SK-N-SH (cell line): ENCODE results near the gene WWOX. TPM values are rescaled to one million over a fixed set of nuclear protein-coding genes. Genes with fewer than 3 reads are reported as not detected.

Source experiments
- CTCF ChIA-PET: fragments of 300-600, 350-600 bp; formaldehyde crosslinking; extraction: SDS; loops from one replicate; lab custom pipeline; 2021; lab: Yijun Ruan, JAX
- POLR2A ChIA-PET: fragments of 350-600 bp; sonication (Branson Sonifier 250); formaldehyde crosslinking; extraction: SDS; loops from one replicate; lab custom pipeline; 2020; ENCODE audit warnings: antibody characterized with exemption, inconsistent platforms; lab: Yijun Ruan, JAX
- DNase-seq: peaks from one replicate; pipeline ENCODE4 v3.0.0; 2012
- H2AFZ ChIP-seq: fragments of 200-600 bp; sonication (generic); 2 replicates; pipeline ENCODE4 v1.8.1; 2016; ENCODE audit warnings: antibody characterized with exemption, mild to moderate bottlenecking, low read depth
- H3F3A ChIP-seq: fragments of 200-600 bp; sonication (generic); replicated peaks from 2 replicates; pipeline ENCODE3; 2016; ENCODE audit warnings: antibody characterized with exemption, mild to moderate bottlenecking; ENCODE audit not compliant: insufficient read depth
- H3K27ac ChIP-seq, 2 experiments: fragments of 200-500 bp in 1 of 2; fragments of 200-600 bp in 1 of 2; sonication (Bioruptor generic) in 1 of 2; sonication (generic), shearing (Covaris generic) in 1 of 2; 2 replicates each; pipeline versions ENCODE4 v1.5.1 to v1.6.1; 2014 to 2016; ENCODE audit warnings: low read depth in 2 of 2, inconsistent platforms in 1 of 2, low read length in 1 of 2, mild to moderate bottlenecking in 1 of 2, mixed read lengths in 1 of 2
- H3K27me3 ChIP-seq: fragments of 200-600 bp; sonication (generic), shearing (Covaris generic); 2 replicates; pipeline ENCODE4 v1.6.1; 2016; ENCODE audit warnings: mixed run types; ENCODE audit not compliant: insufficient read depth
- H3K36me3 ChIP-seq, 2 experiments: fragments of 200-500 bp in 1 of 2; fragments of 200-600 bp in 1 of 2; sonication (Bioruptor generic) in 1 of 2; sonication (generic) in 1 of 2; replicated peaks in 1 of 2; 2 replicates each; pipeline versions ENCODE3 to v1.5.1; 2014 to 2016; ENCODE audit warnings: low read length in 1 of 2, mild to moderate bottlenecking in 1 of 2; ENCODE audit not compliant: insufficient read depth in 2 of 2, control insufficient read depth in 1 of 2
- H3K4me1 ChIP-seq, 2 experiments: fragments of 200-500 bp in 1 of 2; fragments of 200-600 bp in 1 of 2; sonication (Bioruptor generic) in 1 of 2; sonication (generic), shearing (Covaris generic) in 1 of 2; 2 replicates each; pipeline versions ENCODE4 v1.5.1 to v1.6.1; 2014 to 2016; ENCODE audit warnings: low read depth in 1 of 2, low read length in 1 of 2, mixed run types in 1 of 2; ENCODE audit not compliant: insufficient read depth in 2 of 2, control insufficient read depth in 1 of 2
- H3K4me2 ChIP-seq: fragments of 200-600 bp; sonication (generic), shearing (Covaris generic); 2 replicates; pipeline ENCODE4 v1.6.1; 2017; ENCODE audit warnings: mixed run types
- H3K4me3 ChIP-seq, 2 experiments: fragments of 200-500 bp in 1 of 2; fragments of 200-600 bp in 1 of 2; sonication (Bioruptor generic) in 1 of 2; sonication (generic), shearing (Covaris generic) in 1 of 2; 2 replicates each; pipeline versions ENCODE4 v1.5.1 to v1.8.1; 2014 to 2016; ENCODE audit warnings: low read depth in 2 of 2, inconsistent platforms in 1 of 2, low read length in 1 of 2, mild to moderate bottlenecking in 1 of 2, mixed read lengths in 1 of 2, moderate library complexity in 1 of 2
- H3K79me2 ChIP-seq: fragments of 200-600 bp; sonication (generic); 2 replicates; pipeline ENCODE4 v1.8.1; 2017; ENCODE audit warnings: mild to moderate bottlenecking; ENCODE audit not compliant: insufficient read depth
- H3K9ac ChIP-seq: fragments of 200-600 bp; sonication (generic); 2 replicates; pipeline ENCODE4 v1.6.1; 2017; ENCODE audit warnings: mixed run types
- H3K9me2 ChIP-seq: fragments of 200-600 bp; sonication (generic); 2 replicates; pipeline ENCODE4 v1.6.1; 2017; ENCODE audit warnings: mixed run types
- H3K9me3 ChIP-seq: fragments of 200-600 bp; sonication (generic); 2 replicates; pipeline ENCODE4 v1.6.1; 2017; ENCODE audit warnings: mixed run types, mild to moderate bottlenecking, moderate library complexity
- H4K20me1 ChIP-seq: fragments of 200-600 bp; sonication (generic); 2 replicates; pipeline ENCODE4 v1.6.1; 2017; ENCODE audit warnings: mild to moderate bottlenecking, mixed run types; ENCODE audit not compliant: insufficient read depth
- EP300 ChIP-seq, 2 experiments: IDR thresholded peaks; 2 replicates each; pipeline versions ENCODE4 v1.4.0 to v1.6.1; 2012; ENCODE audit warnings: borderline replicate concordance in 1 of 2, low read depth in 1 of 2, low read length in 1 of 2
- FOXJ3 ChIP-seq: sonication (generic); formaldehyde crosslinking; IDR thresholded peaks from 2 replicates; pipeline ENCODE4 v1.5.1; 2020; ENCODE audit warnings: mild to moderate bottlenecking, missing genetic modification reagents
- GABPA ChIP-seq: IDR thresholded peaks from 2 replicates; pipeline ENCODE4 v1.4.0; 2012; ENCODE audit warnings: low read depth, mild to moderate bottlenecking
- MXI1 ChIP-seq: IDR thresholded peaks from 2 replicates; pipeline ENCODE4 v1.6.1; 2012; ENCODE audit warnings: mild to moderate bottlenecking, low read depth, low read length, improper control_type of control experiment
- NFIC ChIP-seq: IDR thresholded peaks from 2 replicates; pipeline ENCODE4 v1.4.0; 2012; ENCODE audit warnings: borderline replicate concordance
- NRF1 ChIP-seq: IDR thresholded peaks from 2 replicates; pipeline ENCODE4 v1.6.1; 2012; ENCODE audit warnings: low read depth, mild to moderate bottlenecking, low read length
- POLR2AphosphoS5 ChIP-seq: IDR thresholded peaks from 2 replicates; pipeline ENCODE4 v1.6.1; 2012; ENCODE audit warnings: low read depth, low read length
- RAD21 ChIP-seq: IDR thresholded peaks from 2 replicates; pipeline ENCODE4 v1.6.1; 2012; ENCODE audit warnings: mild to moderate bottlenecking, low read length
- SIN3A ChIP-seq: IDR thresholded peaks from 2 replicates; pipeline ENCODE4 v1.6.1; 2012; ENCODE audit warnings: low read depth, mild to moderate bottlenecking, low read length, moderate library complexity, borderline replicate concordance
- SMC3 ChIP-seq: IDR thresholded peaks from 2 replicates; pipeline ENCODE4 v1.6.1; 2012; ENCODE audit warnings: low read depth, low read length, improper control_type of control experiment
- TCF12 ChIP-seq: IDR thresholded peaks from 2 replicates; pipeline ENCODE4 v1.4.0; 2012
- TEAD4 ChIP-seq: IDR thresholded peaks from 2 replicates; pipeline ENCODE4 v1.4.0; 2012; ENCODE audit warnings: mild to moderate bottlenecking, borderline replicate concordance; ENCODE audit not compliant: insufficient read depth
- YY1 ChIP-seq: IDR thresholded peaks from 2 replicates; pipeline ENCODE4 v1.4.0; 2012; ENCODE audit warnings: low read depth, mild to moderate bottlenecking
- WGBS: methylation state at CpG from one replicate; pipeline ENCODE4 v1.1.6; 2017; ENCODE audit warnings: low lambda C conversion rate; 5-methylcytosine and 5-hydroxymethylcytosine counted together
- polyA plus RNA-seq, 3 experiments: library from polyadenylated mRNA; depleted of rRNA; stranded (reverse); fragments of >200 nt; gene quantifications; 2 replicates each; pipeline ENCODE4 v1.2.3, GENCODE V29; 2012
- TF ChIP-seq, protein P1 (sequence below): fragments of 150-350 bp; IDR thresholded peaks from 2 replicates; pipeline ENCODE4 v1.6.1; 2017; ENCODE audit warnings: antibody characterized with exemption, low read length, low read depth, borderline replicate concordance
- TF ChIP-seq, protein P2 (sequence below): IDR thresholded peaks from 2 replicates; pipeline ENCODE4 v1.4.0; 2012; ENCODE audit warnings: low read depth, borderline replicate concordance
- TF ChIP-seq, protein P3 (sequence below): fragments of 150-350 bp; IDR thresholded peaks from 2 replicates; pipeline ENCODE4 v1.6.1; 2016; ENCODE audit warnings: mild to moderate bottlenecking, low read depth, low read length
- TF ChIP-seq, protein P4 (sequence below): IDR thresholded peaks from 2 replicates; pipeline ENCODE4 v1.4.0; 2012; ENCODE audit warnings: low read depth, borderline replicate concordance
- TF ChIP-seq, protein P5 (sequence below): IDR thresholded peaks from 2 replicates; pipeline ENCODE4 v1.6.1; 2012; ENCODE audit warnings: mild to moderate bottlenecking, low read depth, low read length, moderate library complexity

Gene WWOX
- polyA plus RNA-seq, 1 of the 3 experiments (the other 2 are of a cell fraction), result 10.8 TPM

DNA sequence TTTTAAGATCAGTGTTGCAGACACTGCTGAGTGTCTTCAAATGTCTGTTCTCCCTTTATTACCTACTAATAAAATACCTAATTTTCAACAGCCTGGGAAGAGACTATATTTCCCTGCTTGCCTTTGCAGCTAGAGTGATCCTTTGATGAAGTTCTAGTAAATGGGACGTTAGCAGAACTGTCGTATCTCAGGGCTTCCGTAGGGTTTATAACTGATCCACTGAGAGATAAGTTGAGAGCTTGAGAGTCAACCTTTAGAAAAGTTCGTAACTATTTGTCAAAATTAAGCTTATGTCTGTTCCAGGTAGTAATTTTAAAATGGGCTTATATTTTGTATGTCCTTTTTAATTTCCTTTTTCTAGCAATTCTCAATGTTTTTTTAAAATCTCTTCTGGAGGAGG lies 974.1 kb downstream of the WWOX start:
- H3K79me2 ChIP-seq, result no peaks in the 10 kb centered on the region
- POLR2A ChIA-PET, result no interaction called here
- no peak overlapping the region for H3K4me3 ChIP-seq
- TF ChIP-seq RAD21 (no peak), MXI1 (no peak), FOXJ3 (no peak), POLR2AphosphoS5 (no peak), EP300 (IDR thresholded peaks at IDR 0.05; ENCODE audit: borderline replicate concordance in 1 of 2, low read depth in 1 of 2, low read length in 1 of 2) (no peak), TCF12 (no peak), SIN3A (no peak), TEAD4 (no peak), NRF1 (no peak), NFIC (no peak), SMC3 (no peak), GABPA (no peak), YY1 (no peak)
- TF ChIP-seq, protein P1, sequence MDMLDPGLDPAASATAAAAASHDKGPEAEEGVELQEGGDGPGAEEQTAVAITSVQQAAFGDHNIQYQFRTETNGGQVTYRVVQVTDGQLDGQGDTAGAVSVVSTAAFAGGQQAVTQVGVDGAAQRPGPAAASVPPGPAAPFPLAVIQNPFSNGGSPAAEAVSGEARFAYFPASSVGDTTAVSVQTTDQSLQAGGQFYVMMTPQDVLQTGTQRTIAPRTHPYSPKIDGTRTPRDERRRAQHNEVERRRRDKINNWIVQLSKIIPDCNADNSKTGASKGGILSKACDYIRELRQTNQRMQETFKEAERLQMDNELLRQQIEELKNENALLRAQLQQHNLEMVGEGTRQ, result no peak
- TF ChIP-seq, protein P2, sequence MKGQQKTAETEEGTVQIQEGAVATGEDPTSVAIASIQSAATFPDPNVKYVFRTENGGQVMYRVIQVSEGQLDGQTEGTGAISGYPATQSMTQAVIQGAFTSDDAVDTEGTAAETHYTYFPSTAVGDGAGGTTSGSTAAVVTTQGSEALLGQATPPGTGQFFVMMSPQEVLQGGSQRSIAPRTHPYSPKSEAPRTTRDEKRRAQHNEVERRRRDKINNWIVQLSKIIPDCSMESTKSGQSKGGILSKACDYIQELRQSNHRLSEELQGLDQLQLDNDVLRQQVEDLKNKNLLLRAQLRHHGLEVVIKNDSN, result no peak
- TF ChIP-seq, protein P3, sequence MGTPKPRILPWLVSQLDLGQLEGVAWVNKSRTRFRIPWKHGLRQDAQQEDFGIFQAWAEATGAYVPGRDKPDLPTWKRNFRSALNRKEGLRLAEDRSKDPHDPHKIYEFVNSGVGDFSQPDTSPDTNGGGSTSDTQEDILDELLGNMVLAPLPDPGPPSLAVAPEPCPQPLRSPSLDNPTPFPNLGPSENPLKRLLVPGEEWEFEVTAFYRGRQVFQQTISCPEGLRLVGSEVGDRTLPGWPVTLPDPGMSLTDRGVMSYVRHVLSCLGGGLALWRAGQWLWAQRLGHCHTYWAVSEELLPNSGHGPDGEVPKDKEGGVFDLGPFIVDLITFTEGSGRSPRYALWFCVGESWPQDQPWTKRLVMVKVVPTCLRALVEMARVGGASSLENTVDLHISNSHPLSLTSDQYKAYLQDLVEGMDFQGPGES, result no peak
- TF ChIP-seq, protein P4, sequence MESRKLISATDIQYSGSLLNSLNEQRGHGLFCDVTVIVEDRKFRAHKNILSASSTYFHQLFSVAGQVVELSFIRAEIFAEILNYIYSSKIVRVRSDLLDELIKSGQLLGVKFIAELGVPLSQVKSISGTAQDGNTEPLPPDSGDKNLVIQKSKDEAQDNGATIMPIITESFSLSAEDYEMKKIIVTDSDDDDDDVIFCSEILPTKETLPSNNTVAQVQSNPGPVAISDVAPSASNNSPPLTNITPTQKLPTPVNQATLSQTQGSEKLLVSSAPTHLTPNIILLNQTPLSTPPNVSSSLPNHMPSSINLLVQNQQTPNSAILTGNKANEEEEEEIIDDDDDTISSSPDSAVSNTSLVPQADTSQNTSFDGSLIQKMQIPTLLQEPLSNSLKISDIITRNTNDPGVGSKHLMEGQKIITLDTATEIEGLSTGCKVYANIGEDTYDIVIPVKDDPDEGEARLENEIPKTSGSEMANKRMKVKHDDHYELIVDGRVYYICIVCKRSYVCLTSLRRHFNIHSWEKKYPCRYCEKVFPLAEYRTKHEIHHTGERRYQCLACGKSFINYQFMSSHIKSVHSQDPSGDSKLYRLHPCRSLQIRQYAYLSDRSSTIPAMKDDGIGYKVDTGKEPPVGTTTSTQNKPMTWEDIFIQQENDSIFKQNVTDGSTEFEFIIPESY, result no peak
- TF ChIP-seq, protein P5, sequence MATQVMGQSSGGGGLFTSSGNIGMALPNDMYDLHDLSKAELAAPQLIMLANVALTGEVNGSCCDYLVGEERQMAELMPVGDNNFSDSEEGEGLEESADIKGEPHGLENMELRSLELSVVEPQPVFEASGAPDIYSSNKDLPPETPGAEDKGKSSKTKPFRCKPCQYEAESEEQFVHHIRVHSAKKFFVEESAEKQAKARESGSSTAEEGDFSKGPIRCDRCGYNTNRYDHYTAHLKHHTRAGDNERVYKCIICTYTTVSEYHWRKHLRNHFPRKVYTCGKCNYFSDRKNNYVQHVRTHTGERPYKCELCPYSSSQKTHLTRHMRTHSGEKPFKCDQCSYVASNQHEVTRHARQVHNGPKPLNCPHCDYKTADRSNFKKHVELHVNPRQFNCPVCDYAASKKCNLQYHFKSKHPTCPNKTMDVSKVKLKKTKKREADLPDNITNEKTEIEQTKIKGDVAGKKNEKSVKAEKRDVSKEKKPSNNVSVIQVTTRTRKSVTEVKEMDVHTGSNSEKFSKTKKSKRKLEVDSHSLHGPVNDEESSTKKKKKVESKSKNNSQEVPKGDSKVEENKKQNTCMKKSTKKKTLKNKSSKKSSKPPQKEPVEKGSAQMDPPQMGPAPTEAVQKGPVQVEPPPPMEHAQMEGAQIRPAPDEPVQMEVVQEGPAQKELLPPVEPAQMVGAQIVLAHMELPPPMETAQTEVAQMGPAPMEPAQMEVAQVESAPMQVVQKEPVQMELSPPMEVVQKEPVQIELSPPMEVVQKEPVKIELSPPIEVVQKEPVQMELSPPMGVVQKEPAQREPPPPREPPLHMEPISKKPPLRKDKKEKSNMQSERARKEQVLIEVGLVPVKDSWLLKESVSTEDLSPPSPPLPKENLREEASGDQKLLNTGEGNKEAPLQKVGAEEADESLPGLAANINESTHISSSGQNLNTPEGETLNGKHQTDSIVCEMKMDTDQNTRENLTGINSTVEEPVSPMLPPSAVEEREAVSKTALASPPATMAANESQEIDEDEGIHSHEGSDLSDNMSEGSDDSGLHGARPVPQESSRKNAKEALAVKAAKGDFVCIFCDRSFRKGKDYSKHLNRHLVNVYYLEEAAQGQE, result no peak
- H2AFZ ChIP-seq, result no peak overlapping the region
- H3K36me3 ChIP-seq, result no peaks in the 10 kb centered on the region
- no peak for DNase-seq
- no peak overlapping the region for H3K27ac ChIP-seq
- H3K4me1 ChIP-seq, result no peaks in the 10 kb centered on the region
- H3K4me2 ChIP-seq, result no peak overlapping the region
- no peaks in the 10 kb centered on the region for H3K9me2 ChIP-seq
- no peak overlapping the region for H3K9ac ChIP-seq
- CTCF ChIA-PET, result no interaction called here
- no peaks in the 10 kb centered on the region for H3K9me3 ChIP-seq
- 46% methylated on average over 4 of the region's 4 CpGs for WGBS
- H3F3A ChIP-seq, result no peaks in the 10 kb centered on the region
- no peaks in the 10 kb centered on the region for H4K20me1 ChIP-seq
- H3K27me3 ChIP-seq, result no peaks in the 10 kb centered on the region
